Embryonic facial prominence (tissue), 1 donor: Measurements from ENCODE around the gene BACH2.
"Not testable (repeated sequence)": the region's sequence is repeated elsewhere in the genome, so short reads cannot be mapped to it uniquely, and the experiment has no call there.

Experiments used
- DNase-seq: peaks from one replicate; pipeline ENCODE4 v3.0.0-alpha.2; 2016; ENCODE audit errors: extremely low spot score

Gene BACH2

DNA sequence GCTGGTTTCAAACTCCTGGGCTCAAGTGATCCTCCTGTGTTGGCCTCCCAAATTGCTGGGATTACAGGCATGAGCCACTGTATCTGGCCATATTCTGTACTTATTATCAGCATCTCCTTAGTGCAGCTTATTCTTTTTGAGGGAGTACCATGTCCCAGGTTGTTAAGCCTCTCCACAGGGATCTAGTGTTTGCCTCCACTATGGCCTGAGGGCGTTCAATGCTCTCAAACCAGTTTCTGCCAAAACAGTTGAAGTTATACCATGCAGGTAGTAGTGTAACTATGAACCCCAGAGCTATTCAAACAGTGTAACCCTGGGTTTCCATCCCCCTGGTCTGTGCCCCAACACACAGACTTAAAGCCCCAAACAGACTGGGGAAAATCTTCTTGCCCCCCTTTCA is 81.7 kb downstream of the BACH2 start:
- DNase-seq = no peak

DNA sequence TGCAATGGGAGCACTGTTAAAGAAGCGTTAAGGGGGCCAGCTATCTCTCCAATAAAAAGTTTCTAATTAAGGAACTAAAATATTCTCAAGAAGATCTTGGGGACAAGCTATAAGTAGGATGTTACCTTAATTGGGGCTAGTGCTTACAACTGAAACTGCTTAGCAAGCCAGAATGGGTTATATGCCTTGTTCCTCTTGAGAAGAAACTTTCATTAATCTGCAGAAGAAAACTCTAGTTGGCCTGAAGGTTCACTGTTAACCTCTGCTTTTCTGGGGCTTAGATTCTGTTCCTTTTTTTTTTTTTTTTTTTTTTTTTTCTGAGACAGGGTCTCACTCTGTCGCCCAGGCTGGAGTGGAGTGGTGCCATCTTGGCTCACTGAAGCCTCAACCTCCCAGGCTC is 82.2 kb downstream of the BACH2 start:
- no peak for DNase-seq

DNA sequence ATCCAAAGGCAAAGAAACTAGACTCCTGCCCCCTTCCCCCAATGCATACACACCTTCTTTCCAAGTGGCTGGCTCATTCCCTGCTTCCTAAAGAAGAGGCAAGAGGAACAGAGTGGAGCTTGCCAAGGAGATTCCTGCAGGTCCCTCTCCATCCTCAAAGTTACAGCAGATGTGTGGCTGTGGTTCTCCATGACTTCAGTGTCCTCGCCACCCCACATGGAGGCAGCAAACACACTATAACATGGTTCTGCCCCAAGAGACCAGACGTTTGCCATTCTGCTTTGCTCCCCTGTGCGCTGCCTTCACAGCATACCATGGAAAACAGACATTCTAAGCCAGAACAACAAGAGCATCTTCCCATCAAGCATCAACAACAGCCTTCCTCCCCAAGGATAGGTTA is 84.4 kb downstream of the BACH2 start:
- DNase-seq = no peak

DNA sequence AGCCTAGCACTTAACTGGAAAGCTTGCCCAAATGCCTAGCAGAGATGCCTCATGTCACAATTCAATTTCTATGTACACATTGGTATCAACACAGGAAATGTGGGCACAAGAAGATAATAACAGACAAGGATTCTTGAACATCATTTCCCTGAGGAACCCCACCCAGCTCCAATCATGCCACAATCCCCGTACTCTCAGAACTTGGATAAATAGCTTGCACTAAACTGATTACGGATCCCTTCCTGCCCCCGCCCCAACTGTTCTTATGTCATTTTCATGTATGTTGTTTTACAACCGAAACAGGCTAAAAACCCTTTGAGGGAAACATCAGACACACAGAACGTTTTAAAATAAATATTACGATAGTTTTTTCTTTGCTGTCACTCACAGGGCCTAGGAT is 87.1 kb downstream of the BACH2 start:
- DNase-seq = no peak

DNA sequence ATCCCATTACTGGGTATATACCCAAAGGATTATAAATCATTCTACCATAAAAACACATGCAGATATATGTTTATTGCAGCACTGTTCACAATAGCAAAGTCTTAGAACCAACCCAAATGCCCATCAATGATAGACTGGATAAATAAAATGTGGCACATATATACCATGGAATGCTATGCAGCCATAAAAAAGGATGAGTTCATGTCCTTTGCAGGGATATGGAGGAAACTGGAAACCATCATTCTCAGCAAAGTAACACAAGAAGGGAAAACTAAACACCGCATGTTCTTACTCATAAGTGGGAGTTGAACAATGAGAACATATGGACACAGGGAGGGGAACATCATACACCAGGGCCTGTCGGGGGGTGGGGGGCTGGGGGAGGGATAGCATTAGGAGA is 88.0 kb downstream of the BACH2 start:
- DNase-seq = not testable (repeated sequence)

DNA sequence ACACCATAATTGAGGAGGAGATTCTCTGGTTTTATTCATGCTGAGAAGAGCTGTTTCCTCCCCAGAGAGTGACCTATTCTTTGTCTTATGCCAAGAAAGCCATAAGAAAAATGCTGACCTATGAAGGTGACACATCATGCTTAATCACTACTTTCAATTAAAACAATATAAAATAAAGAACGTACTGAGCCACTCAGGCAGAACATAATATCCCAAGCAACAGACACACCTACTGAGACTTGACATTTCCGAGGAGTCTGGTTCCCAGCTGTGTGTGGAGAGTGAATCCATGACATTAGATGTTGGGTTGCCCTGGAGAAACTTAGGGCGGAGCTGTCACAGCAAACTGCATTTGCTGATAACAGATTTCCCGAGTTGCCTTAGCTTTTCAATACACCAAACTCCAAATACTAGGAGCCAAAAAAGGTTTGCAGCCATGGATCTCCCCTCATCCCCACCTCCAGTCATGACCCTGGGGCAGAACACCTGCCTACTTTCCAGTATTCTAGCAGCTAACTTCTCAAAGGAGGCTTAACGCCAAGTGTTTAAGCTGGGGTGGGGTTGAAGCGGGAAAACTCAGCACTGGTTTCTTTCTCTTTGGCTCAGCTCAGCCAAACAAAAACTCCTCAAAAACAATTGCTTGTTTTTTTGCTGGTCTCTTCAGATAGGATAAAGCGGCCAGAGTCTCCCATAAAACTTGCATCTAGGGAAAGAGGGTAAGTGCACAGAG is 92.2 kb downstream of the BACH2 start:
- no peak for DNase-seq

DNA sequence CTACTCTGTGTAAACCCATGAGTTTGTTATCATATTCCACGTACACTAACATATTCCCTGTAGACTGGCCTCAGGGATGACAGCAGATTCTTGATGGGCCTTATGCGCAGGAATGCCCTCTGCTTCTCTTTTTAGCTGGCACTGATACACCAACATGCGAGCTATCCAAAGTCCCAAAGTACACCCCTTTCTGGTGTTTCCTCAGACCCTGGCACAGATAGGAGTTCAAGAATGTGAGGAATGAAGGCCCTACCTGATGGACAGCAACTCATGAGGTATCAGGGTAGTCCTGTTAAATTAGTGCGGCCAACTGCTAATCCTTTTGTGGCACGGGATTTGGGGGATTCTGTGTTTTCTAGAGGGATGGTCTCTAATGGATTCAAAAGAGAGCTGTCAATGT is 93.0 kb downstream of the BACH2 start:
- DNase-seq = no peak

DNA sequence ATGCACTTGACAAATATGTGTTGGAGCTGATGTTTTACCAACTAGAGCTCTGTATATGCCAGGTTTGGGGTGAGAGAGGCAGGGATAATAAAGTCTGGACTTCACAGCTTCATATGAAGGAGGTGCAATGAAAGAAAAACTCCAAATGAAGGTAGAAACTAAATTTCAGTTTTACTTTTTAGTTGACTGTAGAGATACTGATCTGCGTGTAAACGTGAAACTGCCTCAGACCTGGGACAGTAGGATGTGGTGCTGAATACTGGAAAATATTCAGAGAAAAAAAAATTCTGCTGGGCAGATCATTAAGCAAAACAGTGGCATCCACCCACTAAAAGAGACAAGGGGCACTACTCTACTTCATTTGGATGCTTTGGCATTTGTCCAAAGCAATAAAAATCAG is 94.5 kb downstream of the BACH2 start:
- DNase-seq = no peak

DNA sequence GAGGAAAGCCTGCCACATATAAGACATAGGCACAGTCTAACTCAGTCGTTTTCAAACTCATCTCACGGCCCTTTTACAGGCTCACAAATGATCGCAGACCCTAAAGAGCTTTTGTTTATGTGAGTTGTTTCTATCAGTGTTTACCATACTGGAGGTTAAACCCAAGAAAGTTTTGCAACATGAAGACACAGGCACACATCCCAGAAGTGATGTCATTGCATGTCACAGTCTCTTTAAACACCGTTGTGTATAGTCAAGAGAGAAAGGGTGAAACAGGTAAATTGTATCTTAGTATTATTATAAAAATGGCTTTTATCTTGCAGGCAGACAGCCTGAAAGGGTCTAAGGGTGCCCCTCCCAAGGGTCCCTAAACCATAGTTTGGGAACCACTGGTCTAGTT is 96.7 kb downstream of the BACH2 start:
- DNase-seq = no peak

DNA sequence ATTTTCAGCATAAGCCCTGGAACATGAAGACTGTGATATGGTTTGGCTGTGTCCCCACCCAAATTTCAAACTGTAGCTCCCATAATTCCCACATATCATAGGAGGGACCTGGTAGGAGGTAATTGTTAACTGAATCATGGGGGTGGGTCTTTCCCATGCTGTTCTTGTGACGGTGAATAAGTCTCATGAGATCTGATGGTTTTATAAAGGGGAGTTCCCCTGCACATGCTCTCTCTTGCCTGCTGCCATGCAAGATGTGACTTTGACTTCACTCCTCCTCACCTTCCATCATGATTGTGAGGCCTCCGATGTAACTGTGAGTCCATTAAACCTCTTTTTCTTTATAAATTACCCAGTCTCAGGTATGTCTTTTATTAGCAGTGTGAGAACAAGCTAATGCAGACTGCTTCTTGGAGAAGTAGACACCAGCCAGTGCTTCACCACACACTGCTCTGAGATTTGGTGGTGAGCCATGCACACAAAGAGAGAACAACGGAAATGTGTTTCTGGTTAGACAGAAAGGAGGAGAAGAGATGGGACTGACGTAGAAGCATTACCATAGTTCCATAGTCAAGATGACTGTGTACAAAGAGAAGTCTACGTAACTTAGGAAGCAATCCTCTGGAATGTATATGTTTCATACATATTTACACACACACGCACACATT is 97.8 kb downstream of the BACH2 start:
- no peak for DNase-seq

DNA sequence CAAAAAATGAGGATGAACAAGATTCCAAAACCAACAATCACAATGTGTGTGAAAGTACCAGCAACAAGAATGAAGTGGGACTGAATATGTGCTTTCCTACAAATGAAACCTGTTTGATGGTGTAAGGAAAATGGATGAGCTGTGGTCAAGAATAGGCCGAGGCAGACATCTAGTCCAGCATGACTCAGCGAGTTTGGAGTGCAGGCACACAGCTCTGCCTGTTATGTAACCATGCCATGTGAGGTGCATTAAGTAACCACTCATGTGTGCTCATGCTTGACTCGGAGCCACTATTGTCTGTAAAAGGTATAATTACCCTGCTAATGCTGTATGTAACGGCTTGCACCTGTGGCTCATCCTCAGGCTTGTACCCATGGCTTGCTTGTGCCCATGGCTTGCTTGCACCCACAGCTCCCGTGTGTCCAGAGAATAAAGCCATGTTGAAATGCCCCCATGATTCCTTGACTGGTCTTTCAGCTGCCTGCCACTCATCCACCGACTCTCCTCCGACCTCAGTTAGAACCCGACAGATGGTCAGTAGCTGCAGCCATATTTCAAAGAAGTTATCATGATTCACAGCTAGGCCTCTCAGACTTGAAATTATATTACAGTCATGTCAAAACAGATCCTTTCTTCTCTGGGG is 98.7 kb downstream of the BACH2 start:
- no peak for DNase-seq

DNA sequence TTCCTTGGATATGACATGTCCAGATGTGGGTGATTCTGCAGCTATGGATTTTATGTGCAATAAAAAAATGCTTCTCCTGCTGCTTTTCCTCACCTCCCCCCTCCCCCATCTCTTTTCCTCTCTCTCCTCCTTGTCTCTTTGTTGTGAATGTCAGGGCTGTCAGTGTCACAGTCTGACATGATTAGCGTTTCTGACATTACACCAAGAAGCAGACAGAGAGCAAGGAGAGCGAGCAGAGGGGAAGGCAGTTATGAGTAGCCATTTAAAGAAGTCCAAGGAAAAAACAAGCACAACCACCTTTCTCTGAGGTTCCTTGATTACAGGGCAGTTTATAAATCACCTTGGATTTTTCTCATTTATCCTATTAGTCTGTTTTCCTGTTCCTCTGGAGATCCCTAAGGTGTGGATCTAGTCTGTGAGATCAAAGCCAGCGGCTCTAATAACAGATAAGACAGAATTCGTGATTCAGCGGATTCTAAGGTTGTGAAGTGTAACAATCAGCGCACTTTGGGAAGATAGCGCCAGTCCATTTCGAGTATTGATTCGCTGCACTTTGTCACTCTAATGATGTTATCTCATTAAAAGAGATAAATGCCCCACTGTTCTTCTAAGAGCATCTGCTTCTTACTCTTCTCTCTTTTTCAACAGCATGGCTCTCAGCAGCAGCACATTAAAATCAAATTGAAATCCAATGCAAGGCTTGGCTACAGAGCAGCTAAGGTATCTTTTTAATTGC is 101.4 kb downstream of the BACH2 start:
- DNase-seq = no peak

DNA sequence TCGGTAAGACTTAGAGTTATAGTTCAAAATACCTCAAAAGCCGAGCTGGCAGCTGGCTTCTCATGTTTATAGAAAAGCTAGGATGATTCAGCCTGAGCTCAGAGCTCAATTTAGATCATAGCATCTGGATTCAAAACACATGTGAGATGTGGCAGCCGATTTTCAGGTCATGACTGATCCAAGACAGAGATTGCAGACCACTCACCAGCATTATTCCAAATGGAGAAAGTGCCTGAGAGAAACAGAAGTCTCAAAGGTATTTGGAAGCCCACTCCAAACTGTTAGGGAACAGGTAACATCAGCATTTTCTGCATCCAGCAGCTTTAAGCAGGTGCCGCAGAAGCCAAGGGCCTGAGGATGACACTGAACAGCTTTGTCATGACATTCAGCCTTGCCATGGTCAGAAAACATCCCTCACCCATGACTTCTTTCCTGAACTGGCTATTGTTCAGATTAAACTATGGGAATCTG is 102.2 kb downstream of the BACH2 start:
- DNase-seq = no peak

DNA sequence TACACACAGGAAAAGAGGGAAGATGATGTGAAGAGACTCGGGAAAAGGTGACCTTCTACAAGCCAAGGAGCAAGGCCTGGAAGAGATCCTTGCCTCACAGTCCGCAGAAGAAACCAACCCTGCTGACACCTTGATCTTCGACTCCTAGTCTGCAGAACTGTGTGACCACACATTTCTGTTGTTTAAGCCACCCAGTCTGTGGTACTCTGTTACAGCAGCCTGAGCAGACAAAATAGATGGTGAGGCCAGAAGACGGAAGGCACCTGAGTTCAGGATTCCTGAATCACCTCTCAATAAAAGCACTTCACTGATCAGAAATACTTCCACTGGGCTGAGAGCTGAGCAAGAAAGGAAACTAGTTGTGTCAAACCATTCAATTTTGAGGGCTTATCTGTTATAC is 103.3 kb downstream of the BACH2 start:
- DNase-seq = no peak

DNA sequence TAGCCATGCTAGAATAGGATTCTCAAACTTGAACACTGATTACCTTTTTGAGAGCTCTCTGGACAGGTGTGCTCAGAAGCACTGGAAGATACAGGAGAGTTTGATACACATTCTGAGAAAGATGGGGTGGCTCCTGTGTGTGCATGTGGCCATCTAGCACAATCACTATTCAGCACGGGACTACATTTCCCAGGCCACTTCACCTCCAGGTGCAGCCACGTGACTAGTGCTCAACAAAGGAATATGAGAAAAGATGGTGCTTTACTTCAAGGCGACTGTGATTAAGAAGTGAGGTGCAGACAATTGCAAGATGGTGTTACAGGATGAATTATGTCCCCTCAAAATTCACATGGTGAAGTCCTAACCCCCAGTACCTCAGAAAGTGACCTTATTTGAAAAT is 103.8 kb downstream of the BACH2 start:
- DNase-seq = no peak

DNA sequence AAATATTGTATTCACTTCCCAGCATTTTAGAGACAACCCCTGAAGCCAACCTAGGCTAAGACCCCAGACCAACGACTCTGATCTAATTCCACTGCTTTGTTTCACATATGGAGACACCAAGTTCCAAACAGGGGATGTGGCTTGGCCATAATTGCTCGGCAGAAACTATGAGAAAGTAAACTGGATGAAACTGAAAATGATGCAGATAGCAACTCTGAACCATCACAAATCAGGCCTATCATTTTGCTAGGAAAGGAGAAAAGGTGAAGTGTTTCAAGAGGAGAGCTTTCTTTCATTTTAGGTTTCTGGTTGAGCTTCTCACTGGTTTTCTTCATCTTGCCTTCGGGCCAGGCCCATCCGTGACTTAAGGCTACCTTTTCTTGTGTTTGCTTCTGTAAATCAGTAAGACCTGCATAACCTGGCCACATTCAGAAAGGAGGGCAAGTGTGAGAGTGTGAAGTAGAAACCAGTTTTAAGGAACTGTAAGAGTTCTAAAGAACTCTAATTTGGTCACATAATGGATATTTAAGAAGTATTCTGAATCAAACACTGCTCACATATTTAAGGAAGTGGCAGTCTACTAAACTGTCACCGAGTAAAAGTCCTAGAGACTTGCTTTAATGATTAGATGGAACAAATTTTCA is 105.8 kb downstream of the BACH2 start:
- DNase-seq = no peak

DNA sequence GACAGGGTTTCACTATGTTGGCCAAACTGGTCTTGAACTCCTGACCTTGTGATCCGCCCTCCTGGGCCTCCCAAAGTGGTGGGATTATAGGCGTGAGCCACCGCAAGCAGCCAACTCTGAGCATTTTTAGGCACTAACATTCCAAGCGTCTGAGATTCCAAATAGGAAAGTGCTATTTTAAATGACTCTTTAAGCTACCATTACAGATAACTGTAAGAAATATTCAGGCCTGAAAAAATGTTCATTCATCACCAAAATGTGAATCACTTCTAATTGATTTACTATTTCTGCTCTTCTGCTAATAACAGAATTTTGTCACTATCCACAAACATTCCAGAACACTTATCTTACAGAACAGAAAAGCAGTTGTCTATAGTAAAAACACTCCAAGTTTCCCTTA is 106.5 kb downstream of the BACH2 start:
- DNase-seq = no peak

DNA sequence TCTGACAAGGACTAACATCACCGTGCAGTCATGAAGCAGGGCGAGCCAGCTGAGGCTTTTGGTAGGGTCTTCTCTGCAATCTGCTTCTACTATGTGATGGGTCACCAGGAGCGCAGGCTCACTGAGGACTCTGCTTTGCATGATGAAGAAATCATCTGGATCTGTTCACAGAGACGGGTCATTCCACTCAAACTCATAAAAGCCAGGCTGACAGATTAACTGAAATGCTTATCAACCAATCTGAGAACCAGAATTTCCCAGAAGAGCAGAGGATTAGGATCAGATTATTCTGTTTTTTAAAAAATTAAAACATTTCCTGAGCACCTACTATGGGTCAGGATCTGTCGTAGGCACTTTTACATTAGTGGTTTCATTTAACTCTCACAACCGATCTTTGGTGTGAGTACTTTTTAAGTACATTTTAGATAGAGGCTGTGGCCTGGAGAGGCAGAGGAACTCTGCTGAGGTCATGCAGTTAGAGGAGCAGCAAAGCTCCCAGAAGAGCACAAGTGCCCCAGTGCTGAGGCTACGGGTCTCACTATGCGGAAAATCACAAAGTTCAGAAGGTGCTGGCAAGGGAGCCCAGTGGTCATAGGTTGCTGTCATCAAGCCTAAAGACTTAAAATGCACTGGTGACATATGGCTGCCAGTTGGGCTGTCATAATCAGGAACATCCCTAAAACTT is 109.1 kb downstream of the BACH2 start:
- no peak for DNase-seq

DNA sequence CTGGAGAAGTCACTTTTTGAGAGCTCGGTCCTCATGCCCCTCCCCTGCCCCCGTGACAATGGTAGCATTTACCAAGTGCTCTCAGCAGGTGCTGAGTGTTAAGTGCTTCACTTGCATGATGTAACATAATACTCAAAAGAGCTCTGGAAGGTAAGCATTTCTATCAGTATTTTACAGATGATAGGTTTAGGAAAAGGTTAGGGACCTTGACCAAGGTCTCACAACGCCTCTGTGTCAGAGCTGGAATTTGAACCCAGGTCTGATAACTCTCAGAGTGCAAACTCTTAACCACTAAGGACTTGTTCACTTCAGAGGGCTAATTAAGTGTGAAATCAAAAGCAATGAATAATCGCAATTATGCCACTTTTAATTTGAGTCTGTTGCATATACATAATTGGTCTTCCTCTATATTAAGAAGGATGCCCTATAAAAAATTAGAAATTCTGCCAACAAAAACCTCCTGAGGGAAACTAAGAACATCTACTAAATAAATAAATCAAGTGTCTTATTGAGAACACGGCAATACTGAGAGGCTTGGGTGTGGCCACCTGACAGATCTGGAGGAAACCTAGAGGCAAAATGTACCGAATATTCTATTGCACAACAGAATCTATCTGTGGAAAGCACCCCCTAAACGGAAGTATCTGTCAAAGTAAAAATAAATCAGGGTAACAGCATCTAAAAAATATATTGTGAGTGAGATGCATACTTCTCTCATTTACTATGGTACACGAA is 109.8 kb downstream of the BACH2 start:
- no peak for DNase-seq

DNA sequence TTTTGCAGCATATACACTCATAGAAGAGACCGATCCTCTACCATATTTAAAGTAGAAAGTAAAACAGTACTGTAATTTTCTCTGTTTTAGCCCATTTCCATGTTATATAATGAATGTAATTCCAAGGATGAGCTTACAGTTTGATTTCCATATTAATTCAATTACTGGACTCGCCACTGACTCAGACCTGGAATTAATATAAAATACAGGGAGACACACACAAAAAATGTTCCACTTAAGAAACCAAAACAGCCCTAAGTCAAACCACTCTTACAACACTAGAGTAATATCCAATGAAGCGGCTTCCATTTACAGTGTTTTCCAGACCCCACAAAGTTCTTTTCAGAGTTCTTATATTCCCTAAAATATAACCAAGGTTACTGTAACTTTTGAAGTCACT is 110.6 kb downstream of the BACH2 start:
- no peak for DNase-seq
